IPS DF 6.9 (cell line): ENCODE data around the gene LRRN4.
"Not testable (repeated sequence)": the region's sequence is repeated elsewhere in the genome, so short reads cannot be mapped to it uniquely, and the experiment has no call there.

Experiments used
- DNase-seq: peaks from one replicate; pipeline ENCODE4 v3.0.0-alpha.2; 2013; ENCODE audit warnings: low read depth, low spot score
- H3K27ac ChIP-seq: one replicate; pipeline ENCODE4 v1.5.1; 2013; ENCODE audit warnings: low read length, control low read depth
- H3K27me3 ChIP-seq: 2 replicates; pipeline ENCODE4 v1.6.1; 2013; ENCODE audit warnings: mild to moderate bottlenecking, low read length; ENCODE audit not compliant: control insufficient read depth, insufficient read depth
- H3K36me3 ChIP-seq: 2 replicates; pipeline ENCODE4 v1.6.1; 2013; ENCODE audit warnings: low read length; ENCODE audit not compliant: control insufficient read depth, insufficient read depth
- H3K4me1 ChIP-seq: 2 replicates; pipeline ENCODE4 v1.6.1; 2013; ENCODE audit warnings: low read length; ENCODE audit not compliant: control insufficient read depth, insufficient read depth
- H3K4me3 ChIP-seq: 2 replicates; pipeline ENCODE4 v1.5.1; 2013; ENCODE audit warnings: mild to moderate bottlenecking, low read length
- H3K9me3 ChIP-seq: 2 replicates; pipeline ENCODE4 v1.6.1; 2013; ENCODE audit warnings: low read length, inconsistent platforms; ENCODE audit not compliant: control insufficient read depth, insufficient read depth
- WGBS: extraction: QIAGEN DNeasy Blood & Tissue Kit; methylation state at CpG from one replicate; pipeline ENCODE4 v1.1.7; 2013; ENCODE audit warnings: mixed read lengths, missing lambda C conversion rate; ENCODE audit not compliant: insufficient read length, insufficient coverage; 5-methylcytosine and 5-hydroxymethylcytosine counted together

Gene LRRN4

GRCh38 chr20:6060213-6060612, 6.4 kb upstream of the LRRN4 start:
- Histone ChIP-seq H3K9me3 (no peaks in the 10 kb centered on the region; the same call in 1 of the 2 replicates), H3K4me3 (no peak overlapping the region), H3K36me3 (no peaks in the 10 kb centered on the region), H3K4me1 (no peaks in the 10 kb centered on the region; the same call in 1 of the 2 replicates), H3K27ac (no peak overlapping the region), H3K27me3 (no peaks in the 10 kb centered on the region)
- DNase-seq = no peak
- WGBS = no CpG with 5 or more reads among the region's 6 CpGs

GRCh38 chr20:6058684-6059295, 4.9 kb upstream of the LRRN4 start:
- no CpG with 5 or more reads among the region's 7 CpGs for WGBS
- Histone ChIP-seq H3K9me3 (no peaks in the 10 kb centered on the region; the same call in 1 of the 2 replicates), H3K27me3 (no peaks in the 10 kb centered on the region; the same call in 1 of the 2 replicates), H3K4me1 (peaks cover 2% of the 10 kb centered on the region; the same call in 1 of the 2 replicates), H3K27ac (no peak overlapping the region), H3K4me3 (no peak overlapping the region), H3K36me3 (no peaks in the 10 kb centered on the region)
- no peak for DNase-seq

GRCh38 chr20:6057691-6058090, 3.8 kb upstream of the LRRN4 start:
- no CpG with 5 or more reads among the region's 2 CpGs for WGBS
- peaks cover 10% of the 10 kb centered on the region for H3K27me3 ChIP-seq
- H3K9me3 ChIP-seq = no peaks in the 10 kb centered on the region; the same call in 1 of the 2 replicates
- H3K4me3 ChIP-seq = no peak overlapping the region
- DNase-seq = no peak
- no peak overlapping the region for H3K27ac ChIP-seq
- H3K36me3 ChIP-seq = no peaks in the 10 kb centered on the region
- peaks cover 5% of the 10 kb centered on the region; the same call in 1 of the 2 replicates for H3K4me1 ChIP-seq

- Histone ChIP-seq H3K27me3 (peaks cover 15% of the 10 kb centered on the region), H3K9me3 (no peaks in the 10 kb centered on the region; the same call in 1 of the 2 replicates), H3K4me1 (peaks cover 6% of the 10 kb centered on the region; the same call in 1 of the 2 replicates), H3K36me3 (no peaks in the 10 kb centered on the region), H3K27ac (no peak overlapping the region), H3K4me3 (no peak overlapping the region)
- no peak for DNase-seq
- WGBS = no CpG with 5 or more reads among the region's 2 CpGs
Measured at GRCh38 chr20:6057139-6057538, 3.3 kb upstream of the LRRN4 start.

- WGBS = no CpG with 5 or more reads among the region's 9 CpGs
- H3K9me3 ChIP-seq = no peaks in the 10 kb centered on the region
Measured at GRCh38 chr20:6055981-6056569, 2.2 kb upstream of the LRRN4 start.

GRCh38 chr20:6055161-6055783, 1.4 kb upstream of the LRRN4 start:
- WGBS = no CpG with 5 or more reads among the region's 10 CpGs
- H3K9me3 ChIP-seq = no peaks in the 10 kb centered on the region
- peaks cover 6% of the 10 kb centered on the region; the same call in 1 of the 2 replicates for H3K4me1 ChIP-seq
- no peaks in the 10 kb centered on the region for H3K36me3 ChIP-seq
- H3K27me3 ChIP-seq = peaks cover 31% of the 10 kb centered on the region
- no peak for DNase-seq
- H3K27ac ChIP-seq = no peak overlapping the region
- no peak overlapping the region for H3K4me3 ChIP-seq

More at GRCh38 chr20:6055981-6056569, 2.2 kb upstream of the LRRN4 start:
- Histone ChIP-seq H3K27me3 (peaks cover 25% of the 10 kb centered on the region), H3K4me1 (peaks cover 6% of the 10 kb centered on the region; the same call in 1 of the 2 replicates), H3K27ac (no peak overlapping the region), H3K36me3 (no peaks in the 10 kb centered on the region), H3K4me3 (no peak overlapping the region)
- no peak for DNase-seq

- peaks cover 31% of the 10 kb centered on the region for H3K27me3 ChIP-seq
- H3K36me3 ChIP-seq, H3K27ac ChIP-seq, H3K9me3 ChIP-seq, H3K4me1 ChIP-seq, DNase-seq, H3K4me3 ChIP-seq: not testable (repeated sequence)
- no CpG with 5 or more reads among the region's 4 CpGs for WGBS
Measured at GRCh38 chr20:6054689-6055051, 810 bp upstream of the LRRN4 start.

GRCh38 chr20:6053064-6053775, 640 bp downstream of the LRRN4 start:
- no CpG with 5 or more reads among the region's 8 CpGs for WGBS
- peaks cover 31% of the 10 kb centered on the region for H3K27me3 ChIP-seq
- no peaks in the 10 kb centered on the region for H3K9me3 ChIP-seq
- H3K4me3 ChIP-seq = no peak overlapping the region
- no peak overlapping the region for H3K27ac ChIP-seq
- no peak for DNase-seq
- H3K36me3 ChIP-seq = no peaks in the 10 kb centered on the region
- H3K4me1 ChIP-seq = peaks cover 6% of the 10 kb centered on the region; the same call in 1 of the 2 replicates

GRCh38 chr20:6051505-6051904, 2.4 kb downstream of the LRRN4 start:
- no peak for DNase-seq
- Histone ChIP-seq H3K9me3 (no peaks in the 10 kb centered on the region), H3K4me3 (peak overlapping the region; percentile 55; the same call in 1 of the 2 replicates), H3K4me1 (peaks cover 6% of the 10 kb centered on the region; the same call in 1 of the 2 replicates), H3K27me3 (peaks cover 31% of the 10 kb centered on the region), H3K27ac (no peak overlapping the region), H3K36me3 (no peaks in the 10 kb centered on the region)
- no CpG with 5 or more reads among the region's 5 CpGs for WGBS

GRCh38 chr20:6048391-6048790, 5.5 kb downstream of the LRRN4 start:
- Histone ChIP-seq H3K4me3 (no peak overlapping the region), H3K9me3 (no peaks in the 10 kb centered on the region), H3K36me3 (no peaks in the 10 kb centered on the region), H3K27ac (no peak overlapping the region), H3K4me1 (0 out of 2 replicates have a peak, but pooled peaks cover 3% of the 10 kb centered on the region), H3K27me3 (peaks cover 28% of the 10 kb centered on the region)
- no peak for DNase-seq
- no CpG with 5 or more reads among the region's 3 CpGs for WGBS
